ENCODE measurements around the gene SMARCAL1.

The SMARCAL1 gene

GRCh38 chr2:216465579-216466195 lies 53.4 kb downstream of the SMARCAL1 start:
- no peak overlapping the region for H3K27ac ChIP-seq

GRCh38 chr2:216467845-216468244 lies 55.6 kb downstream of the SMARCAL1 start:
- no peak overlapping the region for H3K27ac ChIP-seq

More at GRCh38 chr2:216465579-216466195, 53.4 kb downstream of the SMARCAL1 start:
- H3K4me3 ChIP-seq: no peak overlapping the region

GRCh38 chr2:216469661-216470060 lies 57.4 kb downstream of the SMARCAL1 start:
- Histone ChIP-seq H3K27ac (no peak overlapping the region), H3K4me3 (no peak overlapping the region)

More at GRCh38 chr2:216467845-216468244, 55.6 kb downstream of the SMARCAL1 start:
- H3K4me3 ChIP-seq: no peak overlapping the region

- no peak overlapping the region for H3K27ac ChIP-seq
- H3K4me3 ChIP-seq: no peak overlapping the region
These were observed 60.9 kb downstream of the SMARCAL1 start for GRCh38 chr2:216473187-216473586.

DNA sequence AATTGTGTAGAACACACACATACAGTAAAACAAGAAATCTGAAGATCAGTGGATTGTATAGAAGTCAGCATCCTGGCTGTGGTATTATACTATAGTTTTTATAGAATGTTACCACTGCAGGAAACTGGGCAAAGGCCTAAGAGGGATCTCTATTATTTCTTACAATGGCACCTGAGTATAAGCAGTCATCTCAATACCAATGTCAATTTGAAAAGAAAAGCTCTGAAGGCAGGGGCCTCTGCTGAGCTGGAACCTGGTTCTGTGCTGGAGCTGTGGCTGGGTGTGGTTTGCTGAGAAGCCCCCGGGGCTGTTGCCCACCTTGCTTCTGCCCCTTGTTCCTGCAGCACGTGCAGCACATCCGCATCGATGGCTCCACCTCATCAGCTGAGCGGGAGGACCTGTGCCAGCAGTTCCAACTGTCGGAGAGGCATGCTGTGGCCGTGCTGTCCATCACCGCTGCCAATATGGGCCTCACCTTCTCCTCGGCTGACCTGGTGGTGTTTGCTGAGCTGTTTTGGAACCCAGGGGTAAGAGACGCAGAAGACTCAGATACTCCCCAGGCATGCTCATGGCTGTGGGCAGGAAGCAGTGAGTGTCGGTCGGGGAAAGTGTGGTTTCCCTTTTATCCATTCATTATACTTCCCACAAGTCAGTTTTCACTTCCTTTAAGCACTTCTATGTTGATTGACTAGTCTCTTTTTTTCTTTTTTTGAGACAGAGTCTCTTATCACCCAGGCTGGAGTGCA lies 62.8 kb downstream of the SMARCAL1 start:
- peak overlapping the region in 1 of 21 experiments; percentile 7 for H3K27ac ChIP-seq
- H3K4me3 ChIP-seq: no peak overlapping the region

- Histone ChIP-seq H3K4me3 (no peak overlapping the region), H3K27ac (peak overlapping the region in 1 of 21 experiments; percentile 7)
These were observed 63.5 kb downstream of the SMARCAL1 start for GRCh38 chr2:216475767-216476166.

- Histone ChIP-seq H3K27ac (no peak overlapping the region), H3K4me3 (no peak overlapping the region)
These were observed 65.2 kb downstream of the SMARCAL1 start for GRCh38 chr2:216477283-216478035.

DNA sequence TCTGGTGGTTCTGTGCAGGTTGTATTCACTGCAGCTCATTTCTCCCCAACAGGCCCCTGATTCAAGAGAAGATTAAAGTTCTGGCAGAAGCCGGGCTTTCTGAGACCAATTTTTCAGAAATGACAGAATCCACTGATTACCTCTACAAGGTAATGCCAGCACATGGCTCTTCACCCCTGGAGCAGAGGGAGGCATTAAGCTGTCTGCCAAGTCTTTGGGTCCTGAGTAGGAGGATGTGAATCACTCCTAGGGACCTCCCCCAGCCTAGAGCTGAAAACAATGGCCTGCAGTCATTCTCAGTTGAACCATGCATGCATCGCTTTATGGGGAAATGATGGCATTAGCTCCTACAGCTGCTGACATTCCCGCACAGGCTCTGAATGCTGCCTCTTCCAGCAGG lies 65.9 kb downstream of the SMARCAL1 start:
- H3K27ac ChIP-seq: no peak overlapping the region
- H3K4me3 ChIP-seq: no peak overlapping the region

GRCh38 chr2:216478791-216479190 lies 66.5 kb downstream of the SMARCAL1 start:
- Histone ChIP-seq H3K27ac (peak overlapping the region in 5 of 21 experiments; percentile 18 to 46 (median 26)), H3K4me3 (no peak overlapping the region)

- Histone ChIP-seq H3K4me3 (no peak overlapping the region), H3K27ac (no peak overlapping the region)
These were observed 67.9 kb downstream of the SMARCAL1 start for GRCh38 chr2:216480221-216480620.

- Histone ChIP-seq H3K4me3 (no peak overlapping the region), H3K27ac (no peak overlapping the region)
These were observed 70.4 kb downstream of the SMARCAL1 start for GRCh38 chr2:216482640-216483039.

DNA sequence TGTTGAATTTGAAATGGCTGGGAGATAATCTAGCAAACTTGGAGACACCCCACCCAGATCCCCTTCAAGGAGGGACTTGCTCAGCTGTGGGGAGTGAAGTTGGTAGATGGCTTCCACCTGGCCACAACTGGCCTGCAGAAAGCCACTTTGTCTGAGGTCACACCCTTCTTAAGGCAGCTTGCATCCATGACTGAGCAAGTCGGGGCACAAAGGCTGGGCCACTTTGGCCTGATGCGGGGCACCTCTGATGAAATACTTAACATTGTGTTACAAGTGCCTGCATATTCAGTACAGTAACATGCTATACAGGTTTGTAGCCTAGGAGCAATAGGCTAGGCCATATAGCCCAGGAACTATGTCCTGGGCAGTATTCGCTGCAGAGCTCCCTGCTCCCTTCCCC lies 73.0 kb downstream of the SMARCAL1 start:
- H3K27ac ChIP-seq: peak overlapping the region in 3 of 21 experiments; percentile 1 to 16 (median 9)
- H3K4me3 ChIP-seq: no peak overlapping the region

- peak overlapping the region in 3 of 21 experiments; percentile 1 to 16 (median 9) for H3K27ac ChIP-seq
- no peak overlapping the region for H3K4me3 ChIP-seq
These were observed 73.5 kb downstream of the SMARCAL1 start for GRCh38 chr2:216485745-216486144.

DNA sequence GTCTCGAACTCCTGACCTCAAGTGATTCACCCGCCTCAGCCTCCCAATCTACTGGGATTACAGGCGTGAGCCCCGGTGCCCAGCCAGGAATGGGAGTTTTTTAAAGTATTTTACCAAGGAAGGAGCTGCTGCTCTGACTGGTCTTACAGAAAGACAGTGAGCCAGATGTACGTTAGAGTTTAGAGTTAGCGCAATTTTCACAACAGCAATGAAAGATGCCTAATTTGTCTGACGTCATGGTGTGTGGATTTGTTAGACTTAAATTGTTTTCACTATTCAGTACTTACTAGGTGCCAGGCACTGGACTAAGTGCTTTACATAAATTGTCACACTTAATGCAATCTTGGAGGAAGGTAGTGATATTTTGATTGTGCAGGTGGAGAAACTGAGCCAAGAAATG lies 74.0 kb downstream of the SMARCAL1 start:
- Histone ChIP-seq H3K27ac (peak overlapping the region in 4 of 21 experiments; percentile 1 to 44 (median 22)), H3K4me3 (no peak overlapping the region)

DNA sequence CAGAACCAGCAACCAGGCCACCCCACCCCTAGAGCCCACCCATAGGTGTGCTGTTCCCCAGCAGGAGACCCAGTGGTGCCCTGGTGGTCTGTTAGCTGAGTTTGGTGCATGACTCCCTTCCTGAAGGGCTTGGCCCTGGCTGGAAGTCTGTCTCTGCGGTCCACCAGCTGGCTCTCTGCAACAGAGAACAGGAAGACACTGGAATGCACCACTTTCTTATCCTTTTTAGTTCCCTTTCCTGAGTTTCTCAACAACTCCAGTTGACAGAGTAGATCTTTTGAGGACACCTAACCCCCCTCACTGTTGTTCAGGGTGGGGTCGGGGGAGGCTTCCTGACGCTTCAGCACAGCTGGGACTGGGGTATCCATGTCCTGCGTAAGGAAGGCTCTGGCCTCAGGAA lies 74.4 kb downstream of the SMARCAL1 start:
- Histone ChIP-seq H3K4me3 (no peak overlapping the region), H3K27ac (peak overlapping the region in 4 of 21 experiments; percentile 1 to 44 (median 22))

DNA sequence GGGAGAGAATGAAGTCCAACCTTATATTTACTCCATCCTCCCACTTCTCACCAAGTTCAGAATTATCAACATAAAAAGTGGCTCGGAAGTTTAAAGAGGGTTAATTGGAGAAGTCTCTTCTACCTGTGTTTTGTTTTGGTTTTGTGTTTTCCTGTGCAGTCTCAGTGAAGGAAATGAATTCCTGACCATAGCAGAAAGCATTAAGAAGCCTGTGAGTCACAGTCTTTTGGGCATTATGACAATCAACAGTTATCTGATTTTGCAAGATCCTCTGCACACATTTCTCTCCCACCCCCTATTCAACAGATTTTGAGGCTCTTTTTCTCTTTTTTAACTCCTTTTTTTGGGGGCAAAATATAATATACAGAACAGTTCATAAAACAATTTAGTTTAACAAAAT lies 77.8 kb downstream of the SMARCAL1 start:
- Histone ChIP-seq H3K27ac (peak overlapping the region in 5 of 21 experiments; percentile 11 to 50 (median 32)), H3K4me3 (no peak overlapping the region)

DNA sequence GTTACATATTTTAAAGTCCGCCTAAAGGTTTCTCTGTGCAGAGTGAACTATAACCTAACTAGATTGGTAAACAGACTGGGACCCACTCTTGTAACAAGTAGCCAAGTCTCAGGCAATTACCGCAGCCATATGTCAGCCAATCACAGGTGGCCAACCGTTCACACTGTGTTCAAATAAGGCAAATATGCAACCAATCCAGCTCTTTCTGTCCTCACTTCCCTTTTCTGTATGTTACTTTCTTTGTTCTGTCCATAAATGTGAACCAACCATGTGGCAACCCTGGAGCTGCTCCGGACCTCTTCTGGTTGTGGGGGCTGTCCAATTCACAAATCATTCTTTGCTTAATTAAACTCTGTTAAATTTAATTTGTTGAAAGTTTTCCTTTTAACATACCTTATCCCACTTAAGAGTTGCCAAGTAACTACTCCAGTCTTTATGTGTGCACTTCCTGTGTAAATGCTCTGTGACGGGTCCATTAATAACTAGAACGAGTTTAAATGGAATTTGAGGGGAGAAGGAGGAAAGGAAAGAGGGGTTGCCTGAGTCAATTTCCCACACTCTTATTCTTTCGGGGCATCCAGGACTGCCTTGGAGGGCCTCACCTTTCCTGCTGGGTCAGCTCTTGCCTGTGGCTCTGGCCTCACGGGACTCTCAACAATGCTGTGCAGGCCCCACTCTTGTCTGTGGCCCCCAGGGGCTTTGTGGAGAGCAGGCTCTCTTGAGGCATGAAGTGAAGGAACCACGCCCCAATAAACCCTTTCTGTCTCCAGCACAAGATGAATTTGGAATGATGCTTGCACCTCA lies 79.7 kb downstream of the SMARCAL1 start:
- Histone ChIP-seq H3K4me3 (no peak overlapping the region), H3K27ac (peak overlapping the region in 2 of 21 experiments; percentile 8 to 17)

DNA sequence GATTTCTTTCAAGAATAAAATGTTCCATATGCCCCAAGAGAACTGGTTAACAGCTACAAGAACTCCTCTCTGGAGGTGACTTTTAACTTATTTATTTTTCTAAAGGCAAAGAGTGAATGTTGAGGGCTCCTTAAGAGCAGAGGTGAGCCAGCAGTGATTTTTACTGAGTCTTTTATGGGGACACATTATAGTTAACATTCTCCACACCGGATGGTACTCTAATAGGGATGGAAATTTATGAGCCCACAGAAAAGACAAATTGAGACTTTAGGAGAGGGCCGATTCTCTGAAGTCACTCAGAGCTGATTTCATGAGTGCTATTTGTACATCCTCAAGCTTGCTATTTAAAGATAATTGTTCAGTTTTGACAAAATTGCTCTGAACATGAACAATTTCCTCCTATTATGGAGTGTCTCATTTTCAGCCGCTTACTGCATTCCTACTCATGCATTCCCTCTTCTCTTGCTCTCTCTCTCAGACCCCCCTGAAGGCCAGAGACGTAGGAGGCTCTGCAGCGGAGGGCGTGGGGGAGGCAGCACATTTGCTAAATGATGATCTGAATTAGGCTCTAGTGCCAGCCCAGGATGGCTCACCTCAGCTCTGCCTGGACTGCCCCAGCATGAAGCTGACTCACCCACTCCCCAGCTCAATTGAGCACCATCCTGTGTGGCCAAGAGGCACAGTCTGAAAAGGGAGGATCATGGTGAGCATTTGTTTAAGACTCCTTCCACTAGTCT lies 80.5 kb downstream of the SMARCAL1 start:
- peak overlapping the region in 5 of 21 experiments; percentile 8 to 52 (median 25) for H3K27ac ChIP-seq

GRCh38 chr2:216493334-216493685 lies 81.0 kb downstream of the SMARCAL1 start:
- H3K27ac ChIP-seq: peak overlapping the region in 4 of 21 experiments; percentile 17 to 52 (median 30)

More for the DNA sequence above, 80.5 kb downstream of the SMARCAL1 start:
- H3K4me3 ChIP-seq: no peak overlapping the region

More at GRCh38 chr2:216493334-216493685, 81.0 kb downstream of the SMARCAL1 start:
- H3K4me3 ChIP-seq: no peak overlapping the region
